Suppressor macrophage treated with lipopolysaccharide for 4 hours (primary cell): ENCODE results near the gene TADA3.
A peak's percentile ranks its signal among the peaks of the same experiment; 100 is the strongest.

Experiments
- DNase-seq: peaks from one replicate; pipeline ENCODE4 v3.0.0-alpha.2; 2020

Gene TADA3

GRCh38 chr3:9792405-9793160 is at the start of gene TADA3, which contains the start of gene ARPC4:
Gene TADA3 (minus strand): TSS chr3:9792473. CDS start chr3:9791466, 1,007 bp downstream.
Gene ARPC4 (plus strand): TSS chr3:9793082. CDS start chr3:9793122, 40 bp downstream.
- DNase-seq = peak; percentile 96

- DNase-seq = no peak
These were observed 48.7 kb upstream of the TADA3 start for GRCh38 chr3:9841015-9841414.

- no peak for DNase-seq
These were observed 46.6 kb upstream of the TADA3 start for GRCh38 chr3:9838856-9839255.

- DNase-seq = peak; percentile 18
These were observed 45.7 kb upstream of the TADA3 start for GRCh38 chr3:9837701-9838582.

- DNase-seq = no peak
These were observed 42.5 kb upstream of the TADA3 start for GRCh38 chr3:9834520-9835380.

GRCh38 chr3:9833078-9833477 is 40.8 kb upstream of the TADA3 start:
- no peak for DNase-seq

GRCh38 chr3:9831253-9831652 is 39.0 kb upstream of the TADA3 start:
- no peak for DNase-seq

GRCh38 chr3:9828801-9829755 is 36.8 kb upstream of the TADA3 start:
- no peak for DNase-seq

GRCh38 chr3:9826815-9827573 is 34.7 kb upstream of the TADA3 start:
- peak; percentile 33 for DNase-seq

- DNase-seq = no peak
These were observed 33.3 kb upstream of the TADA3 start for GRCh38 chr3:9825451-9826040.

GRCh38 chr3:9820946-9821345 is 28.7 kb upstream of the TADA3 start:
- no peak for DNase-seq

GRCh38 chr3:9820543-9820942 is 28.3 kb upstream of the TADA3 start:
- no peak for DNase-seq

- no peak for DNase-seq
These were observed 26.5 kb upstream of the TADA3 start for GRCh38 chr3:9818666-9819335.

GRCh38 chr3:9817436-9817835 is 25.2 kb upstream of the TADA3 start:
- no peak for DNase-seq

GRCh38 chr3:9815986-9816385 is 23.7 kb upstream of the TADA3 start:
- no peak for DNase-seq

- no peak for DNase-seq
These were observed 20.7 kb upstream of the TADA3 start for GRCh38 chr3:9812870-9813483.

GRCh38 chr3:9810846-9811245 is 18.6 kb upstream of the TADA3 start:
- DNase-seq = no peak

- no peak for DNase-seq
These were observed 18.1 kb upstream of the TADA3 start for GRCh38 chr3:9810433-9810770.

- peak; percentile 62 for DNase-seq
These were observed 17.6 kb upstream of the TADA3 start, which contains the start of gene TTLL3 for GRCh38 chr3:9809615-9810432. Gene TTLL3 (plus strand): TSS chr3:9810262. CDS start chr3:9810662, 400 bp downstream.
